PC-9 (cell line): ENCODE data around the gene OPHN1.
"Not testable (repeated sequence)": the region's sequence is repeated elsewhere in the genome, so short reads cannot be mapped to it uniquely, and the experiment has no call there.

Experiments used
- EZH2 ChIP-seq: fragments of 200-600 bp; sonication (generic); IDR thresholded peaks from 2 replicates; pipeline ENCODE4 v1.8.0; 2017; ENCODE audit warnings: antibody characterized with exemption, low read depth
- TF ChIP-seq, protein P1 (sequence below): fragments of 200-600 bp; sonication (generic); conservative IDR thresholded peaks from 2 replicates; pipeline ENCODE4 v1.6.1; 2017; ENCODE audit warnings: mixed run types, antibody characterized with exemption, mild to moderate bottlenecking, moderate library complexity

DNA sequence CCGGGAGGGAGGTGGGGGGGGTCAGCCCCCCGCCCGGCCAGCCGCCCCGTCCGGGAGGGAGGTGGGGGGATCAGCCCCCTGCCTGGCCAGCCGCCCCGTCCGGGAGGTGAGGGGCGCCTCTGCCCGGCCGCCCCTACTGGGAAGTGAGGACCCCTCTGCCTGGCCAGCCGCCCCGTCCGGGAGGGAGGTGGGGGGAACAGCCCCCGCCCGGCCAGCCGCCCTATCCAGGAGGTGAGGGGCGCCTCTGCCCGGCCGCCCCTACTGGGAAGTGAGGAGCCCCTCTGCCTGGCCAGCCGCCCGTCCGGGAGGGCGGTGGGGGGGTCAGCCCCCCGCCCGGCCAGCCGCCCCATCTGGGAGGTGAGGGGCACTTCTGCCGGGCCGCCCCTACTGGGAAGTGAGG lies 106.5 kb downstream of the OPHN1 start:
- TF ChIP-seq, protein P1, sequence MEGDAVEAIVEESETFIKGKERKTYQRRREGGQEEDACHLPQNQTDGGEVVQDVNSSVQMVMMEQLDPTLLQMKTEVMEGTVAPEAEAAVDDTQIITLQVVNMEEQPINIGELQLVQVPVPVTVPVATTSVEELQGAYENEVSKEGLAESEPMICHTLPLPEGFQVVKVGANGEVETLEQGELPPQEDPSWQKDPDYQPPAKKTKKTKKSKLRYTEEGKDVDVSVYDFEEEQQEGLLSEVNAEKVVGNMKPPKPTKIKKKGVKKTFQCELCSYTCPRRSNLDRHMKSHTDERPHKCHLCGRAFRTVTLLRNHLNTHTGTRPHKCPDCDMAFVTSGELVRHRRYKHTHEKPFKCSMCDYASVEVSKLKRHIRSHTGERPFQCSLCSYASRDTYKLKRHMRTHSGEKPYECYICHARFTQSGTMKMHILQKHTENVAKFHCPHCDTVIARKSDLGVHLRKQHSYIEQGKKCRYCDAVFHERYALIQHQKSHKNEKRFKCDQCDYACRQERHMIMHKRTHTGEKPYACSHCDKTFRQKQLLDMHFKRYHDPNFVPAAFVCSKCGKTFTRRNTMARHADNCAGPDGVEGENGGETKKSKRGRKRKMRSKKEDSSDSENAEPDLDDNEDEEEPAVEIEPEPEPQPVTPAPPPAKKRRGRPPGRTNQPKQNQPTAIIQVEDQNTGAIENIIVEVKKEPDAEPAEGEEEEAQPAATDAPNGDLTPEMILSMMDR: not testable (repeated sequence)
- TF ChIP-seq EZH2: not testable (repeated sequence)
